Spinal cord (tissue), 10 donors: ENCODE data around the gene GSG1L2. TPM values are rescaled to one million over a fixed set of nuclear protein-coding genes. Genes with fewer than 3 reads are reported as not detected.

Experiments
- DNase-seq, 6 donors: peaks; one replicate each; pipeline versions ENCODE4 v3.0.0 to v3.0.0-alpha.2; 2013 to 2015; ENCODE audit warnings: low spot score in 6 of 6, low read depth in 4 of 6
- H3K27ac ChIP-seq: one replicate; pipeline ENCODE4 v1.5.1; 2013; ENCODE audit warnings: low read depth, low read length, control low read depth
- H3K27me3 ChIP-seq: one replicate; pipeline ENCODE4 v1.6.1; 2013; ENCODE audit warnings: low read length; ENCODE audit not compliant: control insufficient read depth, insufficient read depth
- H3K36me3 ChIP-seq: one replicate; pipeline ENCODE4 v1.6.1; 2013; ENCODE audit warnings: low read length; ENCODE audit not compliant: control insufficient read depth, insufficient read depth
- H3K4me1 ChIP-seq: one replicate; pipeline ENCODE4 v1.6.1; 2013; ENCODE audit warnings: low read length; ENCODE audit not compliant: control insufficient read depth, insufficient read depth
- H3K4me3 ChIP-seq: one replicate; pipeline ENCODE4 v1.5.1; 2013; ENCODE audit warnings: low read depth, low read length, control low read depth
- H3K9me3 ChIP-seq: one replicate; pipeline ENCODE4 v1.6.1; 2013; ENCODE audit warnings: low read length; ENCODE audit not compliant: control insufficient read depth, insufficient read depth
- WGBS: methylation state at CpG from one replicate; pipeline ENCODE4 v1.1.5; 2013; ENCODE audit warnings: missing lambda C conversion rate; ENCODE audit not compliant: insufficient coverage; 5-methylcytosine and 5-hydroxymethylcytosine counted together
- polyA plus RNA-seq, 2 donors: library from polyadenylated mRNA; unstranded; fragments of 120-200 nt; gene quantifications; one replicate each; pipeline ENCODE4 v1.2.1, GENCODE V29; 2013; ENCODE audit not compliant: insufficient read length in 2 of 2
- total RNA-seq, 2 donors: library from RNA; depleted of rRNA in 1 of 2; stranded (reverse); fragments of 120-200 nt in 1 of 2; fragments of >200 nt in 1 of 2; gene quantifications; one replicate each; pipeline versions ENCODE4 v1.2.3 to v1.2.4, GENCODE V29; 2013 to 2014
- donor health status: healthy.

GSG1L2 gene
- total and polyA plus RNA-seq, 4 donors: not detected

- WGBS: 100% methylated on average over 2 of the region's 3 CpGs
- Histone ChIP-seq H3K4me3 (no peak overlapping the region), H3K4me1 (no peaks in the 10 kb centered on the region), H3K27ac (no peak overlapping the region), H3K27me3 (no peaks in the 10 kb centered on the region), H3K9me3 (no peaks in the 10 kb centered on the region), H3K36me3 (no peaks in the 10 kb centered on the region)
- DNase-seq: no peak
Measured at GRCh38 chr17:9780552-9780951, 41.3 kb downstream of the GSG1L2 start.

GRCh38 chr17:9776911-9777310, 45.0 kb downstream of the GSG1L2 start:
- H3K4me1 ChIP-seq: no peaks in the 10 kb centered on the region
- DNase-seq: peak in 1 of 6 donors; percentile 82
- no peaks in the 10 kb centered on the region for H3K36me3 ChIP-seq
- 89% methylated on average over 5 of the region's 9 CpGs for WGBS
- H3K4me3 ChIP-seq: no peak overlapping the region
- no peaks in the 10 kb centered on the region for H3K27me3 ChIP-seq
- no peak overlapping the region for H3K27ac ChIP-seq
- no peaks in the 10 kb centered on the region for H3K9me3 ChIP-seq

- WGBS: 86% methylated on average over 18 of the region's 19 CpGs
- Histone ChIP-seq H3K9me3 (no peaks in the 10 kb centered on the region), H3K4me1 (no peaks in the 10 kb centered on the region), H3K4me3 (no peak overlapping the region), H3K27ac (no peak overlapping the region), H3K27me3 (no peaks in the 10 kb centered on the region), H3K36me3 (no peaks in the 10 kb centered on the region)
- no peak for DNase-seq
Measured at GRCh38 chr17:9772658-9773057, 49.2 kb downstream of the GSG1L2 start.

GRCh38 chr17:9771465-9771864, 50.4 kb downstream of the GSG1L2 start:
- WGBS: 95% methylated on average over 24 of the region's 27 CpGs
- H3K4me3 ChIP-seq: no peak overlapping the region
- no peaks in the 10 kb centered on the region for H3K4me1 ChIP-seq
- H3K36me3 ChIP-seq: no peaks in the 10 kb centered on the region
- H3K9me3 ChIP-seq: no peaks in the 10 kb centered on the region
- no peak overlapping the region for H3K27ac ChIP-seq
- DNase-seq: no peak
- H3K27me3 ChIP-seq: no peaks in the 10 kb centered on the region

- 92% methylated on average over 15 of the region's 15 CpGs for WGBS
- DNase-seq: no peak
- Histone ChIP-seq H3K4me1 (no peaks in the 10 kb centered on the region), H3K9me3 (no peaks in the 10 kb centered on the region), H3K36me3 (no peaks in the 10 kb centered on the region), H3K4me3 (no peak overlapping the region), H3K27ac (no peak overlapping the region), H3K27me3 (no peaks in the 10 kb centered on the region)
Measured at GRCh38 chr17:9769036-9769695, 52.7 kb downstream of the GSG1L2 start.

- Histone ChIP-seq H3K27me3 (peaks cover 2% of the 10 kb centered on the region), H3K4me1 (no peaks in the 10 kb centered on the region), H3K36me3 (no peaks in the 10 kb centered on the region), H3K27ac (no peak overlapping the region), H3K9me3 (no peaks in the 10 kb centered on the region), H3K4me3 (no peak overlapping the region)
- WGBS: 36% methylated on average over 4 of the region's 5 CpGs
- peak in 2 of 6 donors; percentile 27 to 41 for DNase-seq
Measured at GRCh38 chr17:9768381-9768934, 53.4 kb downstream of the GSG1L2 start.

GRCh38 chr17:9767432-9767991, 54.4 kb downstream of the GSG1L2 start:
- no peak for DNase-seq
- Histone ChIP-seq H3K27ac (no peak overlapping the region), H3K9me3 (no peaks in the 10 kb centered on the region), H3K27me3 (peaks cover 2% of the 10 kb centered on the region), H3K4me1 (no peaks in the 10 kb centered on the region), H3K36me3 (no peaks in the 10 kb centered on the region), H3K4me3 (no peak overlapping the region)
- 84% methylated on average over 5 of the region's 7 CpGs for WGBS

- DNase-seq: no peak
- H3K36me3 ChIP-seq: no peaks in the 10 kb centered on the region
- no peak overlapping the region for H3K4me3 ChIP-seq
- H3K27ac ChIP-seq: no peak overlapping the region
- WGBS: 97% methylated on average over 5 of the region's 5 CpGs
- H3K27me3 ChIP-seq: peaks cover 2% of the 10 kb centered on the region
- H3K4me1 ChIP-seq: no peaks in the 10 kb centered on the region
- H3K9me3 ChIP-seq: no peaks in the 10 kb centered on the region
Measured at GRCh38 chr17:9766970-9767369, 54.9 kb downstream of the GSG1L2 start.

- DNase-seq: no peak
- WGBS: no CpG with 5 or more reads among the region's 1 CpG
- Histone ChIP-seq H3K4me1 (no peaks in the 10 kb centered on the region), H3K4me3 (no peak overlapping the region), H3K9me3 (no peaks in the 10 kb centered on the region), H3K36me3 (no peaks in the 10 kb centered on the region), H3K27me3 (peaks cover 2% of the 10 kb centered on the region), H3K27ac (no peak overlapping the region)
Measured at GRCh38 chr17:9765322-9765721, 56.6 kb downstream of the GSG1L2 start.

GRCh38 chr17:9763643-9764042, 58.2 kb downstream of the GSG1L2 start:
- Histone ChIP-seq H3K27me3 (peaks cover 2% of the 10 kb centered on the region), H3K27ac (no peak overlapping the region), H3K4me1 (no peaks in the 10 kb centered on the region), H3K9me3 (no peaks in the 10 kb centered on the region), H3K36me3 (no peaks in the 10 kb centered on the region), H3K4me3 (no peak overlapping the region)
- WGBS: 60% methylated on average over 4 of the region's 4 CpGs
- DNase-seq: peak in 1 of 6 donors; percentile 22
